CD4-positive, alpha-beta T cell treated with Interferon alpha-2 for 1 hour (primary cell): ENCODE measurements around the gene TGFB2.

Experiments
- DNase-seq, 2 donors: peaks; one replicate each; pipeline ENCODE4 v3.0.0-alpha.2; 2020 to 2022

The TGFB2 gene

GRCh38 chr1:218466341-218467010 is 121.3 kb downstream of the TGFB2 start:
- DNase-seq, result no peak

- DNase-seq, result no peak
Measured at GRCh38 chr1:218467101-218468072, 122.3 kb downstream of the TGFB2 start.

DNA sequence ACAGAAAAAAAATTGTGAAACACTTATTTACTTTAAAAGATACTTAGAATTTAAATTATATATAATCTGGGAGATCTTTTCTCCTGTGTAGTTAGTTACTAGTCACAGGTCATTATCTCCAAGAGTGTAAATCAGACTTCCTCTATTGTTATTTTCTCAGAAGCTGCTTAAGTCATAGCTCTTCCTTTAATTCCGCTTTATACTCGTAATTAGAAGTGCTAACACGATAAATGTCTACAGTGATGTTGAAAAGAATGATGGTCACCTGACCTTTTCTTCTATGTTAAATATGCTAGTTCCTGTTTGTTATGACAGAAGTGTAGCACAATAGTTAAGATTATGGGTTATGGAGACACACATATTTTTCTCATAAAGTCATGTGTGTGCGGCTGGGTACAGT is 123.6 kb downstream of the TGFB2 start:
- no peak for DNase-seq

DNA sequence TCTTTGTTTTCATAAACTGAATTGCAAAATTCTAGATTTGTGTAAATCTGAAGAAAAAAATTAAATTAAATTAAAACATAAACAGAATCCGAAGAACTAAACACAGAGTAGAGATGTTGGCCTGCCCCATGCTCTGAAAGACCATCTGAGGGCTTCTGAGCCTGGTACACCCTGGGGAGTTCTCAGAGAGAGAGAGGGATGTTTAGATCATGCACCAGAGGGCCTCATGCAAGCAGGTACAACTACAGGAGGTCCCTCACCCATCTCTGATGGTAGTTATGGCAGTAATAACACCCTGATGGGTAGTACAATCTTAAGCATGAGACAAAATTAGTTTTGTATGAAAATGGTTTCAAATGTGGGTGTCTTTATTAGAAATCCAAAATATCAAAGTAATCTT is 127.7 kb downstream of the TGFB2 start:
- no peak for DNase-seq

DNA sequence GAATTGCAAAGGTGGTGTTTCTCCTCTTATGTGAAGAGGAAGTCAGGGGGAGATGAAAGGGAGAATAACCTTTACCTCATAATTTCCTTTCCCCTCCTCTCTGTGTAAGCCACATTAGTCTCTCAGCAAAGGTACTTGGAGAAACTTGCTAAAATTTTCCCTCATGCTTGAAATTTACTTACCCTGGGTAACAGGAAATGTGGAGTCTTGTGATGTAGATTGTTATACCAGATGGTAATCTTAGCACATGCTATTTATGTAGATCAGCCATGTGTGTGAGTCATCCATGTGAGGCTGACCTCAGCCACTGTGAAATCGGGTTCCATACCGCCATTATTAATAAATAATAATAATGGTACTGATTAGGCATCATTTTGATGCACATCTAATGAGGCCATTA is 128.4 kb downstream of the TGFB2 start:
- no peak for DNase-seq

DNA sequence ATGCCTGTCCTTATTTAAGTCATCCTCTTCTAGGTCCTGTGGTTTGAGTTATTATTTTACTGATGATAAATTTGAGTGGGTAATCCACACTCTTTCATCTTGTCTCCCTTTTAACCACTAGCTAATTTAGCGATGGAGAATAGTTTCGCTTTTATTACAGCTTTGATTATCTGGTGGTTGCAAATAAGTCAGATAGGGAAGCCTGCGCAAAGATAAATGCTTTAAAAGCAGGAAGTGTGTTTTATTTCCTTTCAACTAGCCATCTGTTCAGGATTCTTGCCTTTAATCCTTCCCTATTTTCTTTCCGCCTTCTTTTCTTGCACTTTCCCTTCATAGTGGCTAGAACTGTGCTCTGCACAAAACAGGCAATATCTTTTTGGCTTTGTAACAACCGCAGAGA is 129.0 kb downstream of the TGFB2 start:
- DNase-seq, result no peak

GRCh38 chr1:218475275-218475674 is 130.1 kb downstream of the TGFB2 start:
- no peak for DNase-seq

- DNase-seq, result no peak
Measured at GRCh38 chr1:218475699-218476098, 130.6 kb downstream of the TGFB2 start.

- DNase-seq, result no peak
Measured at GRCh38 chr1:218476385-218476784, 131.2 kb downstream of the TGFB2 start.

DNA sequence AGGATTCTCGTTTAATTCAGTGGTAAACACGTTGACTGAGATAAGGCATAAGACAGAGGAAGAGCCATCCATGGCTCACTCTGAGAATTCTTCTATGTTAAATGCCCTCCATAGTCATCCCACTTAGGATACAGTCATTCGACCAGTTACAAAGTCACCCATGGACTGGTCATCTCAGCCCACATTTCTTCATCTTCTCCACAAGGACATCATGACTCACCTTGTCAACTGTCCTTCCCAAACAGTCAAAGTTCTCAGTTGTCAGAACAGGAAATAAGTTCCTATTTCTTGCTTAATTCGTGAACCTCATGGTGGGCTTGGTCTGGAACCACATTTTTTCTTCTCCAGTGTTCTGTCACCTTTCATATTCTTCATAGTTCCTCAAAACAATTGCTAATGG is 133.2 kb downstream of the TGFB2 start:
- DNase-seq, result no peak

DNA sequence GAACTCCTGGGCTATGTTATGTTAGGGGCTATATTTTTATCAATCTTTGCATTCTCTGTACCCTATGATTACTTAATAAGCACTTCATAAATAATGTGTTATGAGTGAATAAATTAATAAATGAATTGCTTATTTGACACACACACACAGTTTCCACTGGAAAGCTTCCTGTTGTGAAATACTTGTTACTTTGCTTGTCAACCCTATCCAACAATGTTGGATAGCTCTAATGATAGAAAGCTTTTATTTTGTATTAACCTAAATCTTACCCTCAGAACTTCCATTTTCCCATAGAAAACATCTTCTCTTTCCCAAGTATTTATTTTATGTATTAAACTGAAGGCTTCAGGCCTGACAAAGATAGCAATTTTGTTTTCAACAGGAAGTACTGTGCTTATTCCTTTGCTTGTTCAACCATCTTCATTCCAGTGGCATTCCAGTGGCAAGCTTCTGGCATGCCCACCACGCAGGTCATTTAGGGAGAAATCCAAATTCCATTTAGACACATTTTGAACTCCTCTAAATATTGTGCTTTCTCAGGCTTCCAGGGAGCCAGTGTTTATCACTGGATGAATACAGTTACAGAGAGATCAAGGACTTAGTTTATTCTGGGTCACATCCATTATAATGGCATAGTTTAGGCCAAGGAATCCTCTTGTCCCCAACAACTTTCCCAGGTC is 134.4 kb downstream of the TGFB2 start:
- DNase-seq, result no peak

DNA sequence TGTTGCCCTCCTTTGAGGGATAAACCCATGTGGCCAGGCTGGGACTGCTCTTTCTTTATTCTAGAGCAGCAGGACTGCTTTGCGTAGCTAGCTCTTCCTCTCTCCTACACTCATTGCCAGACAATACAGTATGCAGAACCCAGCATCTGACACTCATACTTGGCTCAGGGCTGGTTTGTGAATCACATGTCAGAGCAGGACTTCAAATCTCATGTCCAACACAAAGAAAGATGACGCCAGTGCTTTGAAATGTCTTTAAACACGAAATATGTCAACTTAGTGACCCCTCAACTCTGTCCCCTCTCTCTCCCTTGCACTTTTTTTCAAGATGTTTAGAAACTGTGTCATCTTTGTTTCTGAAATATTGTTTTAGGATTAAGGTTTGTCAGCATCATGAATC is 135.0 kb downstream of the TGFB2 start:
- no peak for DNase-seq

- DNase-seq, result no peak
Measured at GRCh38 chr1:218480588-218481099, 135.5 kb downstream of the TGFB2 start.

DNA sequence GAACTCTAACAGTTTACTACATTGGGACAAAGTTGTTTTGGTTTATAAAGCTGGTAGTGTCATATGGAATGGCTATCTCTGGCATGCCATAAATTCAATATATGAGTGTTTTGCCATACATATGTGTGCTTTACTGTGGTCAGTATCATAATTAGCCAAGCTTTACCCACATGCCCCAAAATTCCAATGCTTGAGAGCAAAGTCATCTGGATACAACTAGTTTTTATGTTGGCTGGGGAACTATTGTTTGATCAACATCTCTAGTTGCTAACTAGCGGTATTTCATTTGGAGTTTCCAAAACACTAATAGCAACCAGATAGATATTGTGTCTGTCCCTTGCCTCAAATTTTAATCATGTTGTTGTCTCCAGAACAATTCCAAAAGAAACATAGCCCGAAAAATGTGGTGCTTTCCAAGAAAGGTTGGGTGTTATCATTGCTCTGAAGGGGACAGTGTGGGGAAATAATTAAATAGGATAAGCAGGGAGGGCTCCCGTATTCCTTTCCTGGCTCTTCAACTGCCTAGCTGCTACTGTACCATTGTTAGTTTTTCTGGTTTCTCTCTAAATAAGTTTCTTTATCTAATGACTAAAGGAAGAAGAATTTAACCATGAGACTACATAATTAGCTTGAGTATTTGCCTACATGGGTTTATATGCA is 136.1 kb downstream of the TGFB2 start:
- no peak for DNase-seq

DNA sequence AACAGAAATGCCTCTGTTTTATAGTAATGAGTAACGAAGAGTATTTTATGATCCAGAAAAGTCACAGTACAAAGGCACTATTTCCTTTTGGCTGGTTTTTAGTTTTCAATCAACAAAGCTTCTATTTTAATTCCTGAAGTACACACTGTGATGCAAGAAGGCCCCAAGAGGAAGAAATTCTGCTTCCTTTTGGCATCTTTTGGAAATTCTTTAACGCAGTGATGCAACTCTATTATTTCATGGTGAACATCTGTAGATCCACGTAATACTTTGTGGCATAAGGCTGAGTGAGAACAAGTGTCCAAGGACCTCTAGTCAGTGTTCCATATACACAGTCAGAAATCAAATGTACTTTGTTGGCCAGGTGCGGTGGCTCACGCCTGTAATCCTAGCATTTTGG is 137.5 kb downstream of the TGFB2 start:
- DNase-seq, result no peak

DNA sequence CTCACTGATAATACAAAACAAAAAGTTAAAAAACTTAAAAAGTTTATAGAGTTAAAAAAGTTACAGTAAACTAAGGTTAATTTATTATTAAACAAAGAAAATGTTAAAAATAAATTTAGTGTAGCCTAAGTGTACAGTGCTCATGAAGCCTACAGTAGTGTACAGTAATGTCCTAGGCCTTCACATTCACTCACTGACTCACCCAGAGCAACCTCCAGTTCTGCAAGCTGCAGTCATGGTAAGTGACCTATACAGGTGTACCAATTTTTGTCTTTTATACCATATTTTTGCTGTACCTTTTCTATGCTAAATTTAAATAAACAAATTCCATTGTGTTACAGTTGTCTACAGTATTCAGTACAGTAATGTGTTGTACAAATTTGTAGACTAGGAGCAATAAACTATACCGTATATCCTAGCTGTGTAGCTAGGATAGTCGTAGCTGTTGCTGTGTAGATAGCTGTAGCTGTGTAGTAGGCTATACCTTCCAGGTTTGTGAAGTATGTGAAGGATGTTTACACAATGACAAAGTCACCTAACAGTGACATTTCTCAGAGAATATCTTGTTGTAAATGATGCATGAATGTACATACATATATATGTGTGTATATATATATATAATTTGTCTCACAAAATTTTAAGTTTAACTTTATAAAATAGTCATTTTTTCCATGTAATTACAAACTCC is 140.2 kb downstream of the TGFB2 start:
- DNase-seq, result no peak

- DNase-seq, result no peak
Measured at GRCh38 chr1:218488531-218488930, 143.4 kb downstream of the TGFB2 start.

GRCh38 chr1:218488986-218489385 is 143.8 kb downstream of the TGFB2 start:
- DNase-seq, result no peak

DNA sequence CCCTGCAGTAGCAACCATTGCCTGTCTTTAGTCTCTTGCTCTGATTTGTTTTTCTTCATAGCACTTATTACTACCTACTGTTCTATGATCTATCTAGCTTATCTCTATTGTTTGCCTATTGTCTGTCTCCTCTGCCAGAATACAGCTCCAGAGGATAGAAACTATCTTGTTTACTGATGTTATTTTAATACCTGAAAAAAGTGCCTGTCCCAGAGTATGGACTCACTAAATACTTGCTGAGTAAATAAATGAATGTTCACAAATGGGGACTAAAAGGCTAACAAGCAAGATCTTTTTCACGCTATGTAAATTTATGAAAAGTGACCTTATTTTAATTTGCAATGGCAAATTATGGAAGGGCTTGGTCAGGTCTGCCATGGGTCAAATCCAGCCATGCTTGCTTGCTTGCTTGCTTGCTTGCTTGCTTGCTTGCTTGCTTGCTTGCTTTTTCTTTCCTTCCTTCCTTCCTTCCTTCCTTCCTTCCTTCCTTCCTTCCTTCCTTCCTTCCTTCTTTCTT is 145.3 kb downstream of the TGFB2 start:
- no peak for DNase-seq

DNA sequence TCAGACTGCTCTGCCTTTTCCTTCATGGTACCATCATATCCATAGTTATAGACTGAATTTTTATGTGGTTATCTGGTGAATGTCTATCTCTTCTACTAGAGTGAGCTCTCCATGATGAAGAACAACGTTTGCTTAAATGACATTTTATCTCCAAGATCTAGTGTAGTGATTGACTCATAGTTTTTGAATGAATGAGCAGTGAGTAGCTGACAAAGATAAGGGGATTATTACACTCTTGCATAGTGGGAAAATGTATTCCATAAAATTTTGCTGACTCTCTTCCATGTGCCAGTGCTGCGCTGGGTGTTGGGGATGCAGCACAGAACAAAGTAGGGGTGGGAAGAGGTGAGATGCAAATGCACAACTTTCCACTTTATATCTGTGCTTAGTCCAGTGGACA is 147.7 kb downstream of the TGFB2 start:
- no peak for DNase-seq

DNA sequence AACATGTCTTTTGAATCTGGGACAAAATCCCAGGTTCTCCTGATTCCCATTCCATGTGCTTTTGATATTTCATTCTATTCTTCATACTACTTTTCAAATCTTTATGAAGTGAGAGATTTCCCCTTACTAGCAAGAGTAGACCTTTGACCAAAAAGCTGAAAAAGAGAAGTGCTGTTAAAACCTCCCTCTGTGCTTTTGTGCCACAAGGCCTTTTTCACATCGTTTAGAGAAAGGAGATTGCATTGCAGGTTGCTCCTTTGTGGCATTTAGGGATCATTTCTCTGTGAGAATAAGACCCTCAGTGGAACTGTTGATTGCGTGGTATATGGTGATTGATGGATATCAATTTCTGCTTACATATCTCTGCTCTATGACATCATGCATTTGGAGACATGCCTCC is 148.8 kb downstream of the TGFB2 start:
- no peak for DNase-seq
